NCI-H69 (cell line): ENCODE results near the gene EXOC8.

Experiments
- DNase-seq: peaks from one replicate; lab custom pipeline; 2025; lab: John Stamatoyannopoulos, UW

Gene EXOC8

DNA sequence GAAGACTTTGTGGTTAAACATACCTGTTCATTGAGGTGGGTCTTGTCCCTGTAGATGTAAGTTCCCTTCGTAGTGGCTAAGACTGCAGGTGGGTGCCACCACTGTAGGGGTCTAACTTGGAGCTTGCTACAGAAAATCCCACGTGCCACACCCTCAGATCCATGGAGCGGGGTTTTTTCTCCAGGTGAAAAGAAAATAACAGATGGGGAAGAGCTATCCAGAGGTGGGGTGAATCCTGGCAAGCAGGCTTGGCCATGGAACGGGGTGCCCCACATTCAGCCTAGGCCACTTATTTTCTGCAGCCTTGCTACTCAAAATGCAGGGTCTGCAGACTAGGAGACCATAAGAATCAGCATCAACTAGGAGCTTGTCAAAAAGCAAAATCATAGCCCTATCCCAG lies 24.0 kb downstream of the EXOC8 start:
- DNase-seq, result no peak

DNA sequence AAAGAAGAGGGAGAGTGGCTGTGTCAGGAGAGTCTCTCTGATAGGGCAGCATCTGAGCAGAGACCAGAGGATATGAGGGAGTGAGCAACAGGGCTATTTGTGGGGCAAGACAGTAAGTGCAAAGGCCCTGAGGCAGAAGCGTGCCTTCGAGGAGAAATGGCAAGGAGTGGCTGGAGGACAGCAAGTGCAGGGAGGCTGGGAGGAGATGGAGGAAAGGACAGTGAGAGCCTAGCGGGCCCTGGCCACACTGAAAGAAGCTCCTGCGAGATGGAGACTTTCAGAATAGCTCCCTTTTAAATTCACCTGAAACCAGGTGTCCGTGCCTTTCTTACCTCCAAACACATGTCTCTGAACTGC lies 25.2 kb downstream of the EXOC8 start:
- DNase-seq, result no peak

DNA sequence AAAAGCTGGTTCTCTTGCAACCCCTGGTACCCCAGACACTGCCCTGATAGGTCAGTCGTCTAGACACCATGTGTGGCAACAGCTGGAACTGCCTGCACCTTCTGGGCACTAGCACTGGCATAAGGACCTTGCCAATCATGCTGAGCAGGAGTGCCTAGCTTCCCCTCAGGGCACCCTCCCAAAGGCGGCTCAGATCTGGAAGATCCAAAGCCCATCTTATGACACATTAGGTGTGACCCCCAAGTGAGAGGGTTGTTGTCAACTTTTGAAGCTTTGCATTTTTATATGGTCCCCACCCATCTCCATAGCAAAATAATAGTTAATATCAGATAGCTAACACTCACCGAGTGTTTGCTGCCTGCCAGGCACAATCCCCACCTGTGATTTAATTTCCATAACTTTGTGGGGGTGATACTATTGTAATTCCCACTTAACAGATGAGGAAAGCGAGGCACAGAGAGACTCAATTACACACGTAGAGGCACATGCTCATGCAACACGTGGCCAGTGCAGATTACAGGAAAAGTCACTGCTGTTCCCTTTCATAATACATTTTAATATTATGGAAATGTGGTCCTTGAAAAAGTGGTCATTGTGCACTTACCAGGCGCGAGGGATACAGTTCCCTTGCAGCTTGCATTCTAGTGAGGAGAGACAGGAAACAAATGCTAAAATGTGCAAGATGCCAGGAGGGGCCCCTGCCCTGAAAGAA lies 25.8 kb downstream of the EXOC8 start:
- peak; percentile 40 for DNase-seq

DNA sequence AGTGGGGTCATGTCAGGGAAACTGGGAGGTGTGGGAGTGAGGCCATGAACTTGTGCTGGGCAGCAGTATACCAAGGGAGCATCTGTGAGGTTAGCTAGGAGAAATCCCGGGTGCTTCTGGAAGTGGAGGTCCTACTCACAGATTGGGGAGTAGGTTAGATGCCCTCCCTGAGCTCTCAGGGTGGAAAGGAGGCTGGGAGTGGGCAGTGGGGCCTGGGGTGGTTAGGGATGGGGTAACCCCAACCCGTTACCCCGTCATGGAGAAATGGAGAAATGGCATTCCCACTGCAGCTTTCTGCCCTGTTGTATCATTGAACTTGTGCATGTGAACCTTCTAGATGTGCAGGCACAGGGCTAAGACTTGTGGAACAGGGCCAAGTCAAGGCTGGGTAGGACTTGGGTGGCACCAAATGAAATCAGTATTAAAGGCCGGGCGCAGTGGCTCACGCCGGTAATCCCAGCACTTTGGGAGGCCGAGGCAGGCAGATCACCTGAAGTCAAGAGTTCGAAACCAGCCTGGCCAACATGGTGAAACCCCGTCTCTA lies 27.2 kb downstream of the EXOC8 start:
- DNase-seq, result no peak

DNA sequence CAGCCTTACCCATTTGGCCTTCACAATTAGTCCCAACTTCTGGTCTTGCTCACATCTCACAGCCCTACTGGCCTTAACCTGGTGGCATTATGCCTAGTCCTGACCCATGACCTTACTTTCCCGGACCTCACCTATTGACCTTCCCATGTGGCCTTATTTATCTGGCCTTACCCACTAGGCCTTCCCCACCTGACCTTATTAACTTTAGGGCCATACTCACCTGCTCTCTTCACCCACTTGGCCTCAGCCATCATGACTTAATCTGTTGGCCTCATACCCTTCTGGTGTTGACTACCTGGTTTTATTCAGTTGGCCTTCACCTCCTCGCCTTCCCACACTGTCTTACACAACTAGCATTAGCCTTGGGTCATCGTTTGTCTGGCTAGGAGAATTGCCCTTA lies 35.7 kb downstream of the EXOC8 start:
- DNase-seq, result no peak

DNA sequence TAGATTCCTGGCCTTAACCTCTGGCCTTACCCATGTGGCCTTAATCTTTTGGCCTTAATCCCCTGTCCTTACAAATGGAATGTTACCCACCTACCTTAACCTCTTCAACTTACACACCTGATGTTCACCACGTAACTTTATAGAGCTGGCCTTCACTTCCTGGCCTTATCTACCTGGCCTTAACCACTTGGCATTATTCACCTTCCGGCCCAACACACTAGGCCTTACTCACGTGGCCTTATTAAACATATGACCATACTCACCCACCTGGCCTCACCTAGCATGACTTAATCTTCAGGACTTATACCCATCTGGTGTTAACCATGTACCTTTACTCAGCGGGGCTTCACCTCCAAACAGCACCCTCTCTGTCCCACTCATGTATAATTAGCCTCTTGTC lies 41.7 kb downstream of the EXOC8 start:
- DNase-seq, result no peak

DNA sequence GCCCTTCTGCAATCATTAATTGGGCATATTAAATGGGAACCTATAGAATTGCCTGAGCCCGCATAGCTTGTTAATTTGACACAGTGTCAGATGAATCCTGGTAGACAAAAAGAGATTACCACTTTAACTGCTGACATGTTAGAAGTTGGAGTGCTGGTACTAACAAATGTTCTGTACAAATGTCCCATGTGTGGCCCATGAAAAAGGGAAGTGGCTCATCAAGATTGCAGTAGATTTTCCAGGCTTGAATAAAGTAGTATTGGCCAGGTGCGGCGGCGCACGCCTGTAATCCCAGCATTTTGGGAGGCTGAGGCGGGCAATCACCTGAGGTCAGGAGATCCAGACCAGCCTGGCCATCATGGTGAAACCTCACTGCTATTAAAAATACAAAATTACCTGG lies 51.0 kb downstream of the EXOC8 start:
- no peak for DNase-seq

DNA sequence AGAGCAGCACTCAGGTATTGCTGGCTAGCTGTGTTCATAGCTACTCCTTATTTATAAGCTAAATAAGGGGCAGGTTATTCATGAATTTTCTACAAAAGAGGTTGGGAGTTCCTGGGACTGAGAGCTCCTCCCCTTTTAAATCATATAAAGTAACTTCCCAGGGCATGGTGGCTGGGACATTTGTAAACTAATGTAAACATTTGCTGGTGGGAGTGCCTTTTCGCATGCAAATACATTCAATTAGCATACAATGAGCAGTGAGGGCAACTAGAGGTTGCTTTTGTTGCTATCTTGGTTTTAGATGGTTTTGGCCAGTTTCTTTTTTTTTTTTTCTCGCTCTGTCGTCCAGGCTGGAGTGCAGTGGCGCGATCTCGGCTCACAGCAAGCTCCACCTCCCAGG lies 53.2 kb downstream of the EXOC8 start:
- DNase-seq, result no peak
